ENCODE measurements around the gene CAP2. TPM values are rescaled to one million over a fixed set of nuclear protein-coding genes. Genes with fewer than 3 reads are reported as not detected.
"Not testable (repeated sequence)": the region's sequence is repeated elsewhere in the genome, so short reads cannot be mapped to it uniquely, and the experiment has no call there.

The CAP2 gene
- total RNA-seq, 1 donor from 2014 or later, result 5.5 TPM

DNA sequence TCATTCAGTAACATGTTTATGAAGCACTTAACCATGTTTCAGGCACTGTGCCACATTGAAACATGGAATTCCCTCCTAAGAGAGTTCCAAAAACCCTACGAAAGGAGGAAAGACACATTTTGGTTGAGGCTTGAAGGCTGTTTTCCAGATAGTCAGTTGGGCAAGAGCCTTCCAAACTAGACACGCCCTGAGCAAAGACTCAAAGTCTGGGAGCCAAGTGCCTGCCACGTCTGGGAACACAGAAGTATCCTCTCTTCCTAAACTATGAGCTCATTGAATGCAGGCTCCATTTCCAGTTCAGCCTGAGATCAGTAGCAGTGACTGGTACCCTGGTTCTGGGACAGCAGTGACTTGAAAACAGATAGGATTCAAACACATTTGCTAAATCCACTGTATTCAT lies 132.2 kb downstream of the CAP2 start:
- TF ChIP-seq, protein P1, sequence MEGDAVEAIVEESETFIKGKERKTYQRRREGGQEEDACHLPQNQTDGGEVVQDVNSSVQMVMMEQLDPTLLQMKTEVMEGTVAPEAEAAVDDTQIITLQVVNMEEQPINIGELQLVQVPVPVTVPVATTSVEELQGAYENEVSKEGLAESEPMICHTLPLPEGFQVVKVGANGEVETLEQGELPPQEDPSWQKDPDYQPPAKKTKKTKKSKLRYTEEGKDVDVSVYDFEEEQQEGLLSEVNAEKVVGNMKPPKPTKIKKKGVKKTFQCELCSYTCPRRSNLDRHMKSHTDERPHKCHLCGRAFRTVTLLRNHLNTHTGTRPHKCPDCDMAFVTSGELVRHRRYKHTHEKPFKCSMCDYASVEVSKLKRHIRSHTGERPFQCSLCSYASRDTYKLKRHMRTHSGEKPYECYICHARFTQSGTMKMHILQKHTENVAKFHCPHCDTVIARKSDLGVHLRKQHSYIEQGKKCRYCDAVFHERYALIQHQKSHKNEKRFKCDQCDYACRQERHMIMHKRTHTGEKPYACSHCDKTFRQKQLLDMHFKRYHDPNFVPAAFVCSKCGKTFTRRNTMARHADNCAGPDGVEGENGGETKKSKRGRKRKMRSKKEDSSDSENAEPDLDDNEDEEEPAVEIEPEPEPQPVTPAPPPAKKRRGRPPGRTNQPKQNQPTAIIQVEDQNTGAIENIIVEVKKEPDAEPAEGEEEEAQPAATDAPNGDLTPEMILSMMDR (conservative IDR thresholded peaks at IDR 0.05; ENCODE audit: low read depth, low read length), result no peak
- H3K4me3 ChIP-seq (ENCODE audit: low read depth, low read length), result no peak overlapping the region

DNA sequence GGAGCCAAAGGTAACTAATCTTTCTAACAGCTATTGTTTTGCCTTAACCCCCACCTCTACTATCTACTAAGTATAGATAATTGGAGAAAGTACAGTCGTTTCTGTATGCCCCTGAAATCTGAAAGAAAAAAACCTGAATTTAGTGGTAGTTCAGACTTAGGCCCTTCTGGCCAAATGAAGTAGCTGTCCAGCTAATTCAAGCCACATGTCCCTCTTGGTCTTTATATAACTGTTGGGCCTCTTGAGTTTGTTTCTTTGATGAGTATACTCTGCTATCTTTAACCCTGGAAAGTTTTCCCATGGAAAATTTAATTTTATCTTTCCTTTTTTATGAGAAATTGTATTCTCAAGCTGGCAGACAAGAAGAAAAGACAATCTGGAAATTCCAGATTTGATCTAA lies 133.7 kb downstream of the CAP2 start:
- TF ChIP-seq, protein P1 (conservative IDR thresholded peaks at IDR 0.05; ENCODE audit: low read depth, low read length), result no peak
- no peak overlapping the region for H3K4me3 ChIP-seq (ENCODE audit: low read depth, low read length)
- no peak for DNase-seq (ENCODE audit: low read depth)

More for the DNA sequence above, 132.2 kb downstream of the CAP2 start:
- DNase-seq (ENCODE audit: low read depth), result no peak

DNA sequence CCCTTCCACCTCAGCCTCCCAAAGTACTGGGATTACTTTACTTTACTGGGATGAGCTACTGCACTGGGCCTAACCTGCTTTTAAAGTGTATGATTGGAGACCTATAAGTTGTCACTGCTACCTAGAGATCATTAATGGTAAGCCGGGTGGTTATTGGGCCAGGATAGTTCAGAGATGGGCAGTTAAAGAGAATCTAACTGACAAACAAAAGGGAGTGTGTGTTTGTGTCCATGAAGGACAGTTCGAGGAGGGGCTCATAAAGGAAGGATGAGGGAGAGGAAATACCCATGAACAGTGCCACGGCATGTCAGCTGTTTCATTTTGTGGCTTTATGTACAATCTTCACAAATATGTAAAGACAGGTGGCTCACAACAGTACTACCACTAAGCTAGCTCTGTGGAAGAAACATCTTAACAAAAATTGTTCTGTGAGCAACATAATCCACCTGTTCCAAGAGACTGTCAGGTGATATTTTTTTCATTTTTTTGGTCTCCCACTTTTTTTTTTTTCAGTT lies 137.0 kb downstream of the CAP2 start:
- DNase-seq (ENCODE audit: low read depth), result no peak
- TF ChIP-seq, protein P1 (conservative IDR thresholded peaks at IDR 0.05; ENCODE audit: low read depth, low read length), result no peak

DNA sequence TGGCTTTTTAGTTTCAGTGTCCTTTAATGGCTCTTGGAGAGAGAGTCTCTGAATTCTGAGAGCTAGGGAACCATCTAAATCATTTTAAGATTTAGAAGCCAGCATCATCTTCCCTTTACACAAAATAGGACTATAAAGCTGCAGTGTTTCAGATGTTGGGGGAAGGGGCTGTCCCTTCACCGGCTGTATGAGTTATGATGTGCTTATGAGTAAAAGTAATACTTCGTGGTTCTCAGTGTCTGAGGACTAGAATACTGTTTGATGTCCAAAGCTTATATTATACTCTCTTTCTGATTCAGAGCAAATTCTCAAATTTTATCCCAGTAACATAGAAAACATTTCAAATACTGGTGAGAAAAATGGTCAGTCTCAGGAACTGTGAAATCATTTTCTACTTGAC lies 143.2 kb downstream of the CAP2 start:
- DNase-seq (ENCODE audit: low read depth), result no peak

More for the DNA sequence above, 137.0 kb downstream of the CAP2 start:
- no peak overlapping the region for H3K4me3 ChIP-seq (ENCODE audit: low read depth, low read length)

DNA sequence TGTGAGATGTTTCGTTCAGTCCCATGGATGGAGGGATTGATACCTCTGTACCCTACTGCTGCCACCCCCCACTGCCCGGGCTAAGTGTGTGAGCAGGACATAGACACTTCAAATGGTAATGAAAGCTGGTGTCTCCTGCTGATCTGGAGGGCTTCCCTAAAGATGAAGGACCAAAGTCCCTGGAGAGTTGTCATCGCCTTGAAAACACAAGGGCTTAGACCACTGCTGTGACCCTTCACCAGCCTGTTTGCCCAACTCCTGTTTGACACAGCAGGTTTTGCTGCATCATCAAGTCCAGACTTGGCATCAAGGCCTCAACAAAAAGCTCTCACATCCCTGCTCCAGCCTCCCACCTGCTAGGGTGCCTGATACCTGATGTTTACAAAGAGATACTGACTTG lies 148.8 kb downstream of the CAP2 start:
- no peak for DNase-seq (ENCODE audit: low read depth)
- TF ChIP-seq, protein P1 (conservative IDR thresholded peaks at IDR 0.05; ENCODE audit: low read depth, low read length), result no peak
- no peak overlapping the region for H3K4me3 ChIP-seq (ENCODE audit: low read depth, low read length)

More for the DNA sequence above, 143.2 kb downstream of the CAP2 start:
- H3K4me3 ChIP-seq (ENCODE audit: low read depth, low read length), result no peak overlapping the region
- TF ChIP-seq, protein P1 (conservative IDR thresholded peaks at IDR 0.05; ENCODE audit: low read depth, low read length), result no peak

DNA sequence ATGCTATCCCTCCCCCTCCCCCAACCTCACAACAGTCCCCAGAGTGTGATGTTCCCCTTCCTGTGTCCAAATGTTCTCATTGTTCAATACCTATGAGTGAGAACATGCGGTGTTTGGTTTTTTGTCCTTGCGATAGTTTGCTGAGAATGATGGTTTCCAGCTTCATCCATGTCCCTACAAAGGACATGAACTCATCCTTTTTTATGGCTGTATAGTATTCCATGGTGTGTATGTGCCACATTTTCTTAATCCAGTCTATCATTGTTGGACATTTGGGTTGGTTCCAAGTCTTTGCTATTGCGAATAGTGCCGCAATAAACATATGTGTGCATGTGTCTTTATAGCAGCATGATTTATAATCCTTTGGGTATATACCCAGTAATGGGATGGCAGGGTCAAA lies 152.3 kb downstream of the CAP2 start:
- not testable (repeated sequence) for DNase-seq (ENCODE audit: low read depth)

DNA sequence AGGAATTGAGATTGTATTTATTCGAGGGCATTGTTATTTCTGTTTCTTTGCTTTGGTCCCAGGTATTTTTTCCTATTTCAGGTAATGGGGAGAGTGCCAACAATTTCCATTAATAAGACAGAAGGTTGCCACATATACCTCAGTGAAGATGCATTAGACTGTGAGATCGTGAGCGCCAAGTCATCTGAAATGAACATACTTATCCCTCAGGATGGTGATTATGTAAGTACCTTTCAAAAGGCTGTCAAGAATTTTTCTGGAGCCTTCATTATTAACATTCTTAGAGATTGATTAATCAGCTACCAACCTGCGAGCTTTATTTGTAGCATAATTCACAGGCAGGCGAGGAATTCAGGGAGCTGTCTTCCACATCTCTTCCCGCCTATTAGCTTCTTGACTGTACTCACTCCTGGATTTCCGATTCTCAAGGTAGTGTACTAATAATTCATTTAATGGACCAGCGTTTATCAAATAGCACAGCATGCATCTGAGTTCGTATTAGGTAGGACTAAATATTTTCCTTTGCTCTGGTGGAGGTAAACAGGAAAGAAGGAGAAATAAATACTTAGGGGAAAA lies 158.1 kb downstream of the CAP2 start:
- DNase-seq (ENCODE audit: low read depth), result no peak
- TF ChIP-seq, protein P1 (conservative IDR thresholded peaks at IDR 0.05; ENCODE audit: low read depth, low read length), result no peak
- H3K4me3 ChIP-seq (ENCODE audit: low read depth, low read length), result no peak overlapping the region

More for the DNA sequence above, 152.3 kb downstream of the CAP2 start:
- not testable (repeated sequence) for H3K4me3 ChIP-seq (ENCODE audit: low read depth, low read length)

Data from epithelial cell of proximal tubule (primary cell).